Breast epithelium (tissue), 4 donors: ENCODE measurements around the gene MYO5A. TPM values are rescaled to one million over a fixed set of nuclear protein-coding genes. Genes with fewer than 3 reads are reported as not detected.
A peak's percentile ranks its signal among the peaks of the same experiment; 100 is the strongest.

ENCODE experiments used
- DNase-seq, 2 donors: peaks; one replicate each; pipeline ENCODE4 v3.0.0-alpha.2; 2019; ENCODE audit warnings: low spot score in 2 of 2
- H3K27ac ChIP-seq, 2 donors: fragments of 200-600 bp; sonication (generic) in 1 of 2; one replicate each; pipeline ENCODE4 v1.5.1; 2016 to 2019; ENCODE audit warnings: mild to moderate bottlenecking in 1 of 2
- H3K27me3 ChIP-seq, 2 donors: fragments of 200-600 bp; sonication (generic) in 1 of 2; one replicate each; pipeline versions ENCODE4 v1.5.1 to v1.6.0; 2017 to 2019; ENCODE audit warnings: control low read depth in 1 of 2, mild to moderate bottlenecking in 1 of 2
- H3K36me3 ChIP-seq: fragments of 200-600 bp; one replicate; pipeline ENCODE4 v1.5.1; 2019
- H3K4me1 ChIP-seq, 2 donors: fragments of 200-600 bp; sonication (generic); one replicate each; pipeline ENCODE4 v1.5.1; 2016 to 2019; ENCODE audit warnings: control low read depth in 1 of 2
- H3K4me3 ChIP-seq, 3 donors: fragments of 200-600 bp; sonication (generic); 1 replicate in 2 of 3; 2 replicates in 1 of 3; pipeline ENCODE4 v1.5.1; 2016 to 2019; ENCODE audit warnings: mild to moderate bottlenecking in 3 of 3, moderate library complexity in 2 of 3
- H3K9me3 ChIP-seq, 2 donors: fragments of 200-600 bp; sonication (generic) in 1 of 2; one replicate each; pipeline ENCODE4 v1.5.1; 2016 to 2019; ENCODE audit warnings: control low read depth in 1 of 2
- POLR2A ChIP-seq: fragments of 450-650 bp; IDR thresholded peaks from one replicate; pipeline ENCODE4 v1.6.1; 2016; ENCODE audit warnings: antibody characterized with exemption, mild to moderate bottlenecking, moderate library complexity
- POLR2AphosphoS5 ChIP-seq, 3 donors: sonication (generic); formaldehyde crosslinking; IDR thresholded peaks; one replicate each; pipeline ENCODE4 v1.6.1; 2017; ENCODE audit warnings: antibody characterized with exemption in 3 of 3
- intact Hi-C: fragments of 100-400 bp; cut with DNase I; formaldehyde crosslinking; loops from one replicate; pipeline ENCODE4 v1.15.1; 2023; ENCODE audit warnings: low total_unique reads
- total RNA-seq, 3 donors: library from RNA; depleted of rRNA; stranded (reverse); fragments of >200 nt; gene quantifications; one replicate each; pipeline ENCODE4 v1.1.0, GENCODE V29; 2016
- TF ChIP-seq, protein P1 (sequence below), 3 donors: fragments of 450-650 bp; IDR thresholded peaks; one replicate each; pipeline ENCODE4 v1.5.1; 2016 to 2017; ENCODE audit warnings: antibody characterized with exemption in 3 of 3, mild to moderate bottlenecking in 3 of 3, moderate library complexity in 3 of 3

Gene MYO5A
- total RNA-seq, 3 donors from 2014 or later, result 34.1 to 77.4 (median 34.4) TPM

DNA sequence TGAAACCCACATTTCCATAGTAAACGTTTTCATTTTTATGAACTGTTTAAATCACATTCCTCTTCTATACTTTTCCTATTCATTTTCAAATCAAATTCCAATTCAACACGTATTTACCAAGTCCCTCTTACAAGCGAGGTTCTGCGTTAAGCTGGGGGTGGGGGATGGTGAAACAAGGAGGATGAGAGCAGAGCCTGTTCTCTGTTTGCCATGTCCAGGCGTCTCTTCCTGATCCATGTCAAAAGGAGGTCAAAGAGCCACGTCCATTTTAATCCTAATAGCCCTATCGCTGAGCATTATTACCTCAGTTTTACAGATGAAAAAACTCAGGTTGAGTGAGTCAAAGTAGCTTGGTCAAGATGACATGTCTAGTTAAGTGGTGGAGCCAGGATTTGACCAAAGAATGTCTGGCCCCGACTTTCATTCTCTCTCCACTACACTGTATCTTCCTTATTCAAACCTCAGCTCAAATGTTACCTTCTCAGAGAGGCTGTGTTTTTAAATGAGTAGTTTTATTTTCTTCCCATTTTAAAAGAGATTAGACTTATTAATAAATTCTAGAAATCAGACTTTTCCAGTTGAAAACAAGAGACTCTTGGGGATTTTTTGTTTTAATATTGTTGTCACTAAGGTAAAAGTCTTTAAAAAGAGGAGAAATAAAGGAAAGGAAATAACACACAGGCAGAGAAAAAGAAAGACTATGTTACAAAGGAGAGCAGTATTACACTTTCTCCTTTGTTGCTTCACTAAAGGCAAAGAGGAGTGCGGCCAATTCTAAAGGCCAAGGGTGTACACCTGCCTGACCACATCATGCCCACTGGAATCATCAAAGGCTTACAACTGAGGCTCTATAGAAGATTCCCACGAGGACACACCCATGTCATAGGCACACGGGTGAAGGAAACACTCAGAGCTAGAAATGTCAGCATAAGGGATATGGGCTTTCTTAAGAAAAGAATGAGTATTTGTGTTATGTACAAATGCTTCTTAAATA, 42.4 kb downstream of the MYO5A start:
- intact Hi-C loops, result no loop called here
- Histone ChIP-seq H3K36me3 (no peaks in the 10 kb centered on the region), H3K27me3 (no peaks in the 10 kb centered on the region), H3K4me3 (no peak overlapping the region), H3K27ac (no peak overlapping the region), H3K4me1 (peaks cover 0 to 6% of the 10 kb centered on the region in 2 donors), H3K9me3 (no peaks in the 10 kb centered on the region)
- no peak for DNase-seq
- no peak for TF ChIP-seq POLR2AphosphoS5 (IDR thresholded peaks at IDR 0.05)
- TF ChIP-seq, protein P1, sequence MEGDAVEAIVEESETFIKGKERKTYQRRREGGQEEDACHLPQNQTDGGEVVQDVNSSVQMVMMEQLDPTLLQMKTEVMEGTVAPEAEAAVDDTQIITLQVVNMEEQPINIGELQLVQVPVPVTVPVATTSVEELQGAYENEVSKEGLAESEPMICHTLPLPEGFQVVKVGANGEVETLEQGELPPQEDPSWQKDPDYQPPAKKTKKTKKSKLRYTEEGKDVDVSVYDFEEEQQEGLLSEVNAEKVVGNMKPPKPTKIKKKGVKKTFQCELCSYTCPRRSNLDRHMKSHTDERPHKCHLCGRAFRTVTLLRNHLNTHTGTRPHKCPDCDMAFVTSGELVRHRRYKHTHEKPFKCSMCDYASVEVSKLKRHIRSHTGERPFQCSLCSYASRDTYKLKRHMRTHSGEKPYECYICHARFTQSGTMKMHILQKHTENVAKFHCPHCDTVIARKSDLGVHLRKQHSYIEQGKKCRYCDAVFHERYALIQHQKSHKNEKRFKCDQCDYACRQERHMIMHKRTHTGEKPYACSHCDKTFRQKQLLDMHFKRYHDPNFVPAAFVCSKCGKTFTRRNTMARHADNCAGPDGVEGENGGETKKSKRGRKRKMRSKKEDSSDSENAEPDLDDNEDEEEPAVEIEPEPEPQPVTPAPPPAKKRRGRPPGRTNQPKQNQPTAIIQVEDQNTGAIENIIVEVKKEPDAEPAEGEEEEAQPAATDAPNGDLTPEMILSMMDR (IDR thresholded peaks at IDR 0.05), result no peak
- TF ChIP-seq POLR2A, result no peak

GRCh38 chr15:52485290-52485689, 43.4 kb downstream of the MYO5A start:
- Histone ChIP-seq H3K9me3 (no peaks in the 10 kb centered on the region), H3K4me3 (no peak overlapping the region), H3K27me3 (no peaks in the 10 kb centered on the region), H3K4me1 (peaks cover 0 to 6% of the 10 kb centered on the region in 2 donors), H3K27ac (no peak overlapping the region), H3K36me3 (no peaks in the 10 kb centered on the region)
- TF ChIP-seq, protein P1 (IDR thresholded peaks at IDR 0.05), result no peak
- no peak for TF ChIP-seq POLR2AphosphoS5 (IDR thresholded peaks at IDR 0.05)
- TF ChIP-seq POLR2A, result no peak
- no peak for DNase-seq
- intact Hi-C loops, result no loop called here

- TF ChIP-seq POLR2A (no peak), POLR2AphosphoS5 (IDR thresholded peaks at IDR 0.05) (no peak)
- TF ChIP-seq, protein P1 (IDR thresholded peaks at IDR 0.05), result no peak
- Histone ChIP-seq H3K9me3 (no peaks in the 10 kb centered on the region), H3K4me1 (peaks cover 0 to 6% of the 10 kb centered on the region in 2 donors), H3K36me3 (no peaks in the 10 kb centered on the region), H3K27me3 (no peaks in the 10 kb centered on the region), H3K27ac (peak overlapping the region in 1 of 2 donors; percentile 16), H3K4me3 (no peak overlapping the region)
- intact Hi-C loops, result no loop called here
- DNase-seq, result no peak
Observed at GRCh38 chr15:52483707-52484106, 45.0 kb downstream of the MYO5A start.

DNA sequence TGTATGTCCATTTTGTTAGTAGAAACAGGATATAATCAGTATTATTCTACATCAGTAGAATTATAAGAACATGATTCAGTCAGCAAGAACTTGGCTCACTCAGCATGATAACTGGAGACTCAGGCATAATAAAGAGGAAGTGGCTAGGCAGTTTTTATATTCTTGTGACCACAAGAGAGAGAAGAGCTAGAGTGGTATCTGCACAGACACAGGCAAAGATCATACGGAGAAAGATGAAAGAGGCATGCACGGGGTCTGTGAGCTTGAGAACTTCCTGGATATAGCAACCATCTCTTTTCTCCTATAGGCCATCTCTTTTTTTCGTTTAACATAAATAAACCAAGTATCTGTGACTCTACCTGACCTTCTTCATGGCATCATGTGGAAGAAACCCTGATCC, 46.8 kb downstream of the MYO5A start:
- no peaks in the 10 kb centered on the region for H3K27me3 ChIP-seq
- no peaks in the 10 kb centered on the region for H3K9me3 ChIP-seq
- H3K36me3 ChIP-seq, result no peaks in the 10 kb centered on the region
- DNase-seq, result no peak
- intact Hi-C loops, result no loop called here
- peaks cover 0 to 6% of the 10 kb centered on the region in 2 donors for H3K4me1 ChIP-seq
- no peak overlapping the region for H3K4me3 ChIP-seq
- TF ChIP-seq POLR2AphosphoS5 (IDR thresholded peaks at IDR 0.05) (no peak), POLR2A (no peak)
- TF ChIP-seq, protein P1 (IDR thresholded peaks at IDR 0.05), result no peak
- no peak overlapping the region for H3K27ac ChIP-seq

- Histone ChIP-seq H3K4me1 (peaks cover 0 to 6% of the 10 kb centered on the region in 2 donors), H3K27ac (no peak overlapping the region), H3K9me3 (no peaks in the 10 kb centered on the region), H3K27me3 (no peaks in the 10 kb centered on the region), H3K36me3 (no peaks in the 10 kb centered on the region), H3K4me3 (no peak overlapping the region)
- TF ChIP-seq, protein P1 (IDR thresholded peaks at IDR 0.05), result no peak
- no peak for TF ChIP-seq POLR2AphosphoS5 (IDR thresholded peaks at IDR 0.05)
- TF ChIP-seq POLR2A, result no peak
- intact Hi-C loops, result no loop called here
- no peak for DNase-seq
Observed at GRCh38 chr15:52480990-52481389, 47.7 kb downstream of the MYO5A start.
